Measurements from ENCODE around the gene GRAP2.

GRCh38 chr22:39916496-39916895 is 15.6 kb downstream of the GRAP2 start:
- TF ChIP-seq CTCF (IDR thresholded peaks at IDR 0.05; ENCODE audit: extremely low read depth in 1 of 2, insufficient read depth in 1 of 2, low read depth in 1 of 2, low read length in 2 of 2) (no peak), EZH2 (IDR thresholded peaks at IDR 0.05; ENCODE audit: borderline replicate concordance, low read depth, low read length, severe bottlenecking) (no peak), MAX (IDR thresholded peaks at IDR 0.05; ENCODE audit: insufficient read depth, insufficient read length) (no peak), POLR2A (IDR thresholded peaks at IDR 0.05; ENCODE audit: low read depth, low read length) (no peak), POLR2AphosphoS5 (IDR thresholded peaks at IDR 0.05; ENCODE audit: insufficient read depth, low read depth, low read length) (no peak), FOS (IDR thresholded peaks at IDR 0.05; ENCODE audit: borderline replicate concordance, insufficient read depth, low read length) (no peak), MYC (IDR thresholded peaks at IDR 0.05; ENCODE audit: low read depth, low read length) (no peak)

Data from endothelial cell of umbilical vein (primary cell).